GM19351 (cell line): ENCODE data around the gene ANO3.

Source experiments
- ATAC-seq: cut with Tn5 transposase; IDR thresholded peaks from one replicate; pipeline ENCODE4 v1.9.1; 2021; ENCODE audit warnings: mild to moderate bottlenecking, moderate library complexity; ENCODE audit not compliant: unreplicated experiment

ANO3 gene

DNA sequence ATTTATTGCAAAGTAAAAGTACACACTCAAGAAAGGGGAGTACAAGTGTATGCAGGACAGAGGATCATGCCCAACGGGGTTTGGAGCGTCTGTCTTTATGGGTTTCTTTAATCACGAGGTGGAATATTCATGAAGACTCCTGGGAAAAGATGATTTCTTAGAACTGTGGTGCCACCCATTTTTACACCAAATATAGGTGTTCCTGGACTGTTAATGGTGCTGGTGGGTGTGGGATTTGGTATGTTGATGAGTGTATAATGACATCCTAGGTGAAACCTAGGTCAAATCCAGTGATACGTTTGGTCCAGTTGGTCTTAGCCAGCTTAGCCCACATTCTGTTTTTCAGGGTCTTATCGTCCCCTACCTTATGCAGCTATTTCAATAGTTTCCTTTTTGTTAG, 21.1 kb downstream of the ANO3 start:
- ATAC-seq, result no peak

DNA sequence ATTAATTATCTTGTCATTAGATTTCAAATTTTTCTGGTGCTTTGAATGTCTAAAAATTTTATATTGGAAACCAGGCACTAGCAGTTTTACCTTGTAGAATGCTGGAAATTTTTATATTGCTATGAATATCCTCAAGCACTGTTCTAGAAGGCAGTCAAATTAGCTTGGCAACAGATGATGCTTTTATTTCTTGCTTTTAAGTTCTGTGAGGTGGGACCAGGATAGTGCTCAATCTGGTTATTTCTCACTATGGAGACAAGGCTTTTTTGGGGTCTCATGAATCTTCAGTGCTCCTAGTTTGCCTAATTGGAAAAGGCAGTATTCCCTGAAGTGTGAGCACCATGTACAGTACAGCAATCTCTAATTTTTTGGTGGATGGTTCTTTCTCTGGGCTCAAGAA, 27.1 kb downstream of the ANO3 start:
- no peak for ATAC-seq

DNA sequence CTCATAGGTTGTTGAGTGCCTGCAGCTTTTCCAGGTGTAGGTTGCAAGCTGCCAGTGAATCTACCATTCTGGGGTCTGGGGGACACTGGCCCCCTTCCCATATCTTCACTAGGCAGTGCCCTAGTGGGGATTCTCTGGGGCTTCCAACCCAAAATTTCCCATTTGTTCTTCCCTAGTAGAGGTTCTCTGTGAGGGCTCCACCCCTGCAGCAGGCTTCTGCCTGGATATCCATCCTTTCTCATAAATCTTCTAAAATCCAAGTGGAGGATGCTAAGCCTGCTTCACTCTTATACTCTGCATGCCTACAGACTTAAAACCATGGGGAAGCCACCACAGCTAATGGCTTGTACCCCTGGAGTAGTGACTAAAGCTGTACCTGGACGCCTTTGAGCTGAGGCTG, 33.4 kb downstream of the ANO3 start:
- ATAC-seq, result no peak

DNA sequence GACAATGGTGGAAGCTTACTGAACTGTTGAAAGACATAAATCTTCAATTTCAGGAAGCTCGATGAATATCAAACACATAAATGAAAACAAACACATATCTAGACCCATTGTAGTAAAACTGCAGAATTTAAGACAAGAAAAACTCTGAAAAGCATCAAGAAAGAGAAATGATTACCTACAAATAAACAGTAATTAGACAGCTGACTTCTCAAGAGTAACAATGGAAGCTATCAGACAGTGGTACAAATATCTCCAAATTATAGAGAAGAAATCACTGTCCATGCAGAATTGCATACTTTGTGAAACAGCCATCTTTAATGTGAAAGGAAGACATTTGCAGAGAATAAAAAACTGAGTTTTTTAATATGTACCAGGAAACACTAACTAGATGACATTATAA, 45.7 kb downstream of the ANO3 start:
- no peak for ATAC-seq

DNA sequence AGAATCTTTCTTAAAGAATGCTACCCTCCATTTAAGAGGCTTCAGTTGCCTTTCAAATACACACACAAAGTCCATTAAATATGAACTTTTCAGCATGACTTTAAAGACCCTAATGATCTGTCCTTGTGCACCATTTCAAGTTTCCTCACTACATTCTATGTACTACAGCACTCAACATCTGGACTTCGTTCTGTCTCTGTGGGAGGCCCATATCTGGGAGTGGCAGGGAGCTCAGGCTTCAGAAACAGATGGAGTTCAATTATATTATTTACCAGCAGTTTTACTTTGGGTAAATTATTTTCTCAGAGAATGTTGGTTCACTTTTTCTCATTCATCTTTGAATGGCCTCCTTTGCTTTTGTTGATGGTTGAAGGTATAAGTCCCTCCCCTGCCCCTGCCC, 67.4 kb downstream of the ANO3 start:
- no peak for ATAC-seq

DNA sequence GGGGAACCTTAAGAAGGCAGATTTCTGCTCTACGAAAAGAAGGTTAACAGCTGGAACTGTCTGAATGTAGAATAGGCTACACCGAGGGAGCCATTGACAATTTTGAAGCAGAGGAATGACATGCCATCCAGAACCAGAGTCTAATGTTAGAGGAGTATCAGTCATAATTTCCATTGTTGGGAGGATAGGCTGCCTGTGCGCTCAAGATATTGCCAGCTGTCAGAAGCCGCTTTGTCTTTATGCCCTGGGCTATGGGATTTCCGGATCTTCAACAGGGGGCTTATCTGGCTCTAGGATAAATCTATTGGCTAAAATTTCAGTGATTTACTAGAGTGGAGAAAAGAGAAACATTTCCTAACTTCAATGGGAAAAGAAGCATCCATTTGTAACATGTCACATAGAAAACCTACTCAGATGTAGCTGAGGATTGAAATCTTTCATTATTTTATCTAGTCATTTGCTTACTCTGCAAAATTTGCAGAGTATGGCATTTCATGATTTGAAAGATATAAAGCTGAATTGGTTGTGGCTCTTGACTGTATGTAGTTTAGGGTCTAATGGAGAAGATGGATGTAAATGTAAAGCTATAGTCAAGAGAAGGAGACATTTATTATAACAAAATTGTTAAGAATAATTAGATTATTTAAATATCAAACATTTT, 78.9 kb downstream of the ANO3 start:
- no peak for ATAC-seq

DNA sequence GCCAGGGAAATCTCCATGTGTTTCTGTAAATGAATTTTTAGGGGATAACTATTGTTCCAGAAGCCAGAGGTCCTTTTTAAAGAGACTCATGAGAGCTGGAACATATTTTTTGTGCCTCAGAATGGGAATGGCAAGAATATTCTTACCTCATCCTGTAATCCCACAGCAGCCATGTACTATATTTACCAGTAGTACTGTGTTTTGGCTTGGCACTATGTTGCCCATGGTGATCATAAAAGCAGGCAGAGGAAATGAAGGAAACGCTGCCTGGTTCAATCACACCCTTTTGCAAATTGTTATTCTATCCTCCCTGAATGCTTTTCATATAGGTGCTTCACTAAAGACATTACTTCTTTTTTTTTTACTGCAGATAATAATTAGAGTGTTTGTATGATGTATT, 81.0 kb downstream of the ANO3 start:
- no peak for ATAC-seq

DNA sequence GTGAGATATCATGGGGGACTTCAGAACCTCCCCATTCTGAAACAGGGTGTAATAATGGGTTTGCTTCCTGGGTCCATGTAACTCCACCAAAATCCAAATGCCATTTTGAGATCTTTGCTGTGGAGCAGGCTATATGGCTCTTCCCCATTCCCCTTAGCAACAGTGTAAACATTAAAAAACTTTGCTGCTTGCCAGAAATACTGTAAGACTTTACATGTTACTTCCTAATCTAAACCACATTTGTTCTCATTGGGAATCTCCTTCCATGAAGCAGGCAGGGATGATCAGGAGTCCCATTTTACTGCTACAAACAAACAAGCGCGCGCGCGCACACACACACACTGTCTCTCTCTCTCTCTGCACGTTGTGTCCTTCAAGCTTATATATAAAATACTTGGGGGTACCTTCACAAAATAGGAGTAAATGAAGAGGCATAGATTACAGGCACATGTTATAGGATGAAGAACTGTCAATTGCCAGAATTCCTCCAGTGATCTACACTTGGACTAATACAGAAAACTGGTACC, 86.5 kb downstream of the ANO3 start:
- no peak for ATAC-seq

DNA sequence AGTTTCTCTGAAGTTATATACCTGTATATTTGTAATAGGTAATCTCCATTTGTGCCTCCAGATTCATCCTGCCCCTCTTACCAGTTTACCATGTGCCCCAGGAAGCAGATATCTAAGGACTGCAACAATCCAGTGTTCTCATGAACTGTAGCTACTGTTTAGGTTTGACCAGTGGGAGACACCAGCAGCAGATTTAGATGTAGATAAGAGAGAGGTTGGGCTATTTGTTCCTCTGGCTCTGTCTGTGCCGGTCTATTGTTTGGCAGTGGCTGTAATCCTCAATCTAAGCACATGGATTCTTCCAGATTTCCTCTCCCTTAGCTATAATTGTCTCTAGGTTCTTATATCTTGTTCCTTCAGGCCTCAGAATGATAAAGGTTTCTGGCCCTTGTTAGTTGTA, 88.4 kb downstream of the ANO3 start:
- ATAC-seq, result no peak

DNA sequence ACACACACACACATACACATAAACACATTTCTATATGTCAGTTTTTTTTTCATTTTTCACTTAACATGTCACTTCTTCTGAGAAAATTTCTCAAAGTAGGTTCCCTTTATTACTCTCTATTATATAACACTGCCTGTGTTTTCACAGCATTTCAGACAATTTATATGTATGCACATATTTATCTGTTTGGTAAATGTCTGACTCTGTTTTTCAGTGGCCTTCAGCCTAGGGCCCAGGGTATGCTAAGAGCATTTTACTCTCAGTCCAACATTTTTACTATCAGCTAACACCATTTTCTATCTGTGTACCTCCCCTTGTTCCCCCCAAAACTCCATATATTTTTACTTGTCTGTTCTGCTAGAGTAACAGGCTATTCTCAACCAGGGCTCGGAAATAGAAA, 92.3 kb downstream of the ANO3 start:
- ATAC-seq, result no peak

DNA sequence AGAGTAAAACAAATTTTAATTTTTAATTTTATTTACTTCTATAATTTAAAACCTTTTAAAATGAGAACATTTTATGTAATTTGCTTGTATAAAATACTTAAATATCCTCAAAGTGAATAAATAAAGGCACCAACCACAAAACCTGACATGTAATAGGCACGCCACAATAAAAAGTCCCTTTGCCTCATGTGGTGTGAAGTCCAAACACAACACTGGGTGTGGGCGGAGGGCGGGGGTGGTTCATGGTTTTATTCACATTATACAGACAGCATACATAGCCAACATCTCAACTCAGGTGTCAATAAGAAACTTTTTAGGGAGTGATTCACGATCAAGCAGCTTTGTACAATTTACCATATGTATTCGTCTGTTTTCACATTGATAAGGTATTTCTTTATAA, 107.9 kb downstream of the ANO3 start:
- ATAC-seq, result no peak

DNA sequence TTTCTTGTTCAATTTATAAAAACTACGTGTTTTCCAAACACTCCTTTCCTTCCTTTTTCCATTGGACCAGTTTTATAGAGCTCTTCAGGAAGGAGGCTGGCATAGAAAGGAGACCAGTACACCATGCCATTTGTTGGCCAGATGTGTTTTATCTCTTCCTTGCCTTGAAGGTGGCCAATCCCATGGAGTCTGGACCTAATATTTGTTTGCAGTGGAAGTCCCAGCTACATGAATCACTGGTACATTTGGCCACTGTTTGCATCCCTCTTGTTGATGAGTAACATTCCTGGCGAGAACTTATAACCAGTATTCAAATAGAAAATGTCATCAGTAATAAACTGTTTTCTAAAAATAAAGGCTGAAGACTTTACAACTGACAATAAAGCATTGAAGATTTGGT, 110.2 kb downstream of the ANO3 start:
- ATAC-seq, result no peak

DNA sequence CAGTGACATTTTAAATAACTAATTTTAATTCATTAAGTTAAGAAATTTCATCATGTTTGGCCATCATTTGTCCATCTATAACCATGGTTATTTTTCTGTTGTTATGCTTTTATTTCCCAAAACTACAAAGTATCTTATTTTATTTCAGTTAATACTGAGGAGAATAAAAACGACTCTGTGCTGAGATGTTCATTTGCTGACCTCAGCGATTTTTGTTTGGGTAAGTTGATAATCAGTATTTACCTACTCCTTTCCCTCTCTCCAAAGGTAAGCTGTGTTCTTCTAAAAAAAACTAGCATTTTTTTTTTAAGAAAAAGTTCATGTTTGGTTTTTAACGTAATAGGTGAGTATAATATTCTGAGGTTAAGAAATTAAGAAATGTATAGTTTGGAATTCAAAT, 111.7 kb downstream of the ANO3 start:
- no peak for ATAC-seq

DNA sequence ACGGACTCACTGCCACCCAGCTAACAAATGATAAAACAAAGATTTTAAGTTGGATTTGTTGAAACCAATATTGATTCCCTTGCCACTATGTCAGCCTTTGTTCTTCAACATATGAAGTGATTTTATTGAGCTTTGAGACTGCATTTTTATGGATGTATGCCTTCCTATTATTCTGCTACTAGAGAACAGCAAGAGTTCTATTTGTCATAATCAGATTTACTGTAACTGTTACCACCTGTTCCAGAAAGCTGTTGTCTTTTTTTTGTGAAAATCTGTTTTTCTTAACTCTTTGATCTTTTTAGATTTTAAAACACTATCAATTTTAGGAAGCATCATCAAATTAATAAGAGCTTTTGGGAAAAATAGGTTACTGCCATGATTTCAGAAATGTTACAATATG, 125.7 kb downstream of the ANO3 start:
- ATAC-seq, result no peak

DNA sequence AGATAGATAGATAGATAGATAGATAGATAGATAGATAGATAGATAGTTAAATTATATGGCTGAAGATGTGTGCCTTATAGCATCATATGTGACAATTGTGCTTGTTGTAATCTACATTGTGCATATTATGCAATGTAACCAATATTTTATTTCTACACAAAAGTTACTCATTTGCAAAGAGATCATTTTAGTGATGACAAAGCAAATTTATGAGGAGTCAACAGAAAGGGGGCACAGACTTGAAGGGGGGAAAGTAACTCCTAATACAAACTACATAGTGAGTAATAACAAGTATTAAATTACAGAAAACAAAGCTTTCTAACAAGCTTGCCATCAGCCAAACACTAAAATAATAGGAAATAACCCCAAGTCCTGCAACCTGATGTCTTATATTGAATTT, 133.3 kb downstream of the ANO3 start:
- no peak for ATAC-seq

DNA sequence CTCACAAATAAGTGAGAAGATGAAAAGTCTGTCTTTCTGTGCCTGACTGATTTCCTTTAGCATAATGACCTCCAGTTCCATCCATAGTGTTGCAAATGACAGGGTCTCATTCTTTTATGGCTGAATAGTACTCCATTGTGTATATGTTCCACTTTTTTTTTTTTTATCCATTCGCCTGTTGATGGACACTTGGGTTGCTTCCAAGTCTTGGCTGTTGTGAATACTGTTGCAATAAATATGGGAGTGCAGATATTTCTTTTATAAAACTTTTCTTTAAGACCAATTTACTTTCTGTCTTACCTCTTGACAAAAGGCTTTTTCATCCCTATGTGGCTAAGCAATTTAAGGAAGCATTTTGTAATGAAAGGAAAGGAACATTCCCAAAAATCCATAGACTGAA, 135.6 kb downstream of the ANO3 start:
- no peak for ATAC-seq

DNA sequence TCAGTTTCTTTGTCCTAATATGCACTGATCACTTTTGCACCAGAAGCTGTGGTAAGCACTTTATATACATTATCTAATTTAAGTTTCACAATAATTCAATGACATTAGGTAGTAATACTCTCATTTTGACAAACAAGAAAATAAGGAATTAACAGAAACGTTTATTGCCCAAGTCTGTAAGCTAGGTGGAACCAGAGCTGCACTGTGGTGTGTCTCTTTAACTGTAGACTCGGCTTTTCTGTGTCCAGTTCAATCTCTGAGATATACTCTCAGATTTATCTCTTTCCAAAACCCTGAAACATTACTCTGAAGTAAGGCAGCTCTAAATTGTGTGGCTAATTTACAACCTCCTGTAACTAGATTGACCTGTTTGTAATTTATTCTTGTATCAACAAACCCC, 139.1 kb downstream of the ANO3 start:
- no peak for ATAC-seq

DNA sequence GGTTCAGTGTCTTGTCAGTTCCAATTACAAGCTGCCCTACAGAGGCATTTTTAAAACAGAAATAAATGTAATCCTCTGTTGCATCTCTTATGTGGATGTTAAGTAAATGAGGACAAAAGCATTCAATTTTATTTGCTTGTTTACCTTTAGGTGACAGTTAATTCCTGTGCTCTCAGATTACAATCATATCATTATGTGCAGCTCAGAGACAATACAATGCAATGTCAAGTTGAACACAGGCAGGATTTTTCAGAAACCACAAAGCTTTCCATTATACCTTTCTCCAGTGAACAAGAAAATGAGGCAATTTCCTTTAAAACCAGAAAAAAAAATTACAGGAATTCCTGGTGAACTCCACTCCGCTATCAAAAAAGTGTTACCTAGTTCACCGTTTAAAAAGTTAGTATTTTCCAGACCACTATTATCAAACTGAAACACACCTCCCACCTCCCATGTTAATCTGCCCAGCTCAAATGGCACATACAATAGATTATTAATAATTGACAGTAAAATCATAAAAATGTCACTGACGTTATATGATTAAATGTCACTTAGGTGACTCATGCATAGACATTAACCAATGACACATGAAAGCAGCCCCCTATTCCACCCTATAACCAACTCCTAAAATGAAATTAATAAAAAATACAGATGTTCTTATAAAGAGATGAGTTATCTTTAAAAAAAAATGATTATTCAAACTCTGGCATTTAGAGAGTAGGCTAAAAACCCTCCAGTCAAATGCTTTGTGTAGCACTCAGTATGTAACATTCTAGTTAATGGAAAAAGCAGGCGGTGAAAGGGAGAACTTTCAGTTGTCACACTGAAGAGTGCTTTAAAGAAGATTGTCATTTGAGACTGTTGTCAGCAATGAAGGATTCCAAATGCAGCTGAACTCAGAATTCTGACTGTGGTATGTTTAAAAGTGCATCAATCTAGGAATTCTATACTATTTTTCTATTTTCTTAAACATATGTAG, 141.6 kb downstream of the ANO3 start:
- no peak for ATAC-seq

DNA sequence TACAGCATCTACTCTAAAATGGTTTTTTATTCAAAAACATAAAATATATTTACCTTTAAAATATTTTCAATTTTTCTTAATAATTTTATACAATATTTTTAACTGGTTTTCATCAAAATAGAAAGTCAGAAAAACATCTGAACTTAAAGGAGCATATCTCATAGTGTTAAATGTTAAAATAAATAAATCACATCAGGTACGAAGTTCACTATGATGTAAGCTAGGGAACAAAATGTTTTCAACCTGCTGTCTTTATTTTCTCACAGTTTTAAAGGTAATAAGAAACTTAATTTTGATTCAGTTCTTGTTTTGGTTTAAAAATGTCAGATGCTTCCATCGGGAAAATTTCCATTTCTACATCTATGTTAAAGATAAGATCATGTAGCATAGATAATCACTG, 142.5 kb downstream of the ANO3 start:
- no peak for ATAC-seq

DNA sequence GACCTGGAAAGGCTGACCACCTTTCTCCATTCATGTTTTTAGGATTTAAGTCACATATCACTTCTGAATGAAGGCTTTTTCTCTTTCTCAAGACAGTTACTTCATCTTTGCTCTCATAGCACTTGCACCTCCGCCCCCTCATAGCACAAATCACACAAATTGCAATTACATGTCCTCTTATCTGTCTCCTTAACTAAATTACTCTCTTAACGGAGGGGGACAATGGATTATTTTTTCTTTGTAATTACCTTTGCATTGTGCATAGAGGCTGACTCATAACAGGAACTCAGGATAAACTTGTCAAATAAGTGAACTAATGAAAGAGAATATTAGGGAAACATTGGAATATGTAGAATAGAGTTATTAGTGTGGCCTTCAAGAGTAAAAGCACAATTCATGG, 145.5 kb downstream of the ANO3 start:
- no peak for ATAC-seq

DNA sequence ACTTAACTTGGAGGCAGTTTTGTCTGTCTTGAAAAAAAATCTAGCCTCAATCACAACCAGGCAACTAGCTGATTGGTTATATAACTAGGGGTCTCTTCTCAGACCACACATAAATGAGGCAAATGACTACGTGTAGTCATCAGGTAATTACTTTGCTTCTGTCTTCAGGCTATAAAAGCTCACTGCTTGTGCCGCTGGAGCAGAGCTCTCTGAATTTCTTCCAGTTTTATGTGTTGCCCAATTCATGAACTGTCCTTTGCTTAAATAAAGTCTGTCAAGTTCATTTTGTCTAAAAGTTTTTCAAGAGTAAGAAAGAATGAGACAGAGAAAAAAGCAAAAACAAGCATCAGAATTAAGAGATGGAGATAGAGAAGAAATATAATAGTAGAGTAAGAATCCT, 146.8 kb downstream of the ANO3 start:
- ATAC-seq, result no peak

DNA sequence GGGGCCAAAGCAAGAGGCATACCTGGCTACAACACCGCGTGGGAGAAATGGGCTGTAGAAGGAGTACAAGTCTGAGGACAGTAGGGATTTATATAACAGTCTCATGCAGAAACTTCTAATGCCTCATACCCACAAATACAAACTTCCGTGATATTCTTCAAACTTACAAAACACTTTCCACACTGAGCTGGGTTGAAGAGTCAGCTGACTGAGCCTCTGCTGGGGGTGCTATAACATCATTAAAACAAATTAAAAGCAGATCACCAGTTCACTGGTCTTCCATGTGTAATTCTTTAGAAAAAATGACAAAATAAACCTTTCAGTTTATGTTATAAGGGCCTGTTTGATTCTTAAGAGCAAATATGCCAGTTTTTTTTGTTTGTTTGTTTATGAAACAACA, 148.1 kb downstream of the ANO3 start:
- no peak for ATAC-seq
